Body of pancreas (tissue), 4 donors: ENCODE measurements around the gene PNKP.

Source experiments
- POLR2A ChIP-seq, 3 donors: fragments of 450-650 bp; IDR thresholded peaks; one replicate each; pipeline ENCODE4 v1.6.1; 2016; ENCODE audit warnings: antibody characterized with exemption in 3 of 3, mild to moderate bottlenecking in 2 of 3
- TF ChIP-seq, protein P1 (sequence below), 7 experiments: fragments of 450-650 bp in 4 of 7; fragments of 200-600 bp in 3 of 7; sonication (generic) in 3 of 7; IDR thresholded peaks; one replicate each; pipeline ENCODE4 v1.5.1; 2016 to 2019; ENCODE audit warnings: antibody characterized with exemption in 7 of 7

DNA sequence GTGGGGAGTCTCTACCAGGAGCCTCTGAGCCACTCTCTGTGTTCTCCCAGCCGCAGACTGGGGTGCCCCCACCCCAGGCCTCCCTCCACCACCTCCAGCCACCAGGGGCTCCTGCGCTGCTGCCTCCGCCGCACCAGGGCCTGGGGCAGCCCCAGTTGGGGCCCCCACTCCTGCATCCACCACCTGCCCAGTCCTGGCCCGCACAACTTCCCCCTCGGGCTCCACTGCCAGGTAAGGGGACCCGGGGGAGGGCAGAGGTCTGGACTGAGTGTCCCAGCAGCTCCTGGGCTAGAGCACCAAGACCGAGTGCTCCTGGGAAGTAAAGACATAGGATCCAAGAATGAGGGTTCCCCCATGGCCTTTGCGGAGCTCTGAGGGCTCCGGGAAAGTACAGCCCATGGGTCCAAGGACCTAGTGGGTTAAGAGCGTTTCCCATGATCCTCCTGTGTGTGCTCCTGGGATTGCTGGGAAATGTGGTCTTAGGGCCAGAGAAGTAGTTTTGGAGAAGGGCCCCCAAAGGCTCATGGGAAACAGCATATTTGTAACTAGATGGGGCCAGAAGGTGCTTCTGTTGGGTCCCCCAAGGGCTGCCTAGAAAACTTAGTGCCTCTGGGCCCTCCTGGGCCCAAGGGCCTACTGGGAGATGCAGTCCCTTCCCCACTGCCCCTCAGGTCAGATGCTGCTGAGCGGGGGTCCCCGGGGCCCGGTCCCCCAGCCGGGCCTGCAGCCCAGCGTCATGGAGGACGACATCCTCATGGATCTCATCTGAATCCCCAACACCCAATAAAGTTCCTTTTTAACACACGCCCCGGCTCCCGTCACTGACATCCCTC is 31.0 kb downstream of the PNKP start:
- TF ChIP-seq, protein P1, sequence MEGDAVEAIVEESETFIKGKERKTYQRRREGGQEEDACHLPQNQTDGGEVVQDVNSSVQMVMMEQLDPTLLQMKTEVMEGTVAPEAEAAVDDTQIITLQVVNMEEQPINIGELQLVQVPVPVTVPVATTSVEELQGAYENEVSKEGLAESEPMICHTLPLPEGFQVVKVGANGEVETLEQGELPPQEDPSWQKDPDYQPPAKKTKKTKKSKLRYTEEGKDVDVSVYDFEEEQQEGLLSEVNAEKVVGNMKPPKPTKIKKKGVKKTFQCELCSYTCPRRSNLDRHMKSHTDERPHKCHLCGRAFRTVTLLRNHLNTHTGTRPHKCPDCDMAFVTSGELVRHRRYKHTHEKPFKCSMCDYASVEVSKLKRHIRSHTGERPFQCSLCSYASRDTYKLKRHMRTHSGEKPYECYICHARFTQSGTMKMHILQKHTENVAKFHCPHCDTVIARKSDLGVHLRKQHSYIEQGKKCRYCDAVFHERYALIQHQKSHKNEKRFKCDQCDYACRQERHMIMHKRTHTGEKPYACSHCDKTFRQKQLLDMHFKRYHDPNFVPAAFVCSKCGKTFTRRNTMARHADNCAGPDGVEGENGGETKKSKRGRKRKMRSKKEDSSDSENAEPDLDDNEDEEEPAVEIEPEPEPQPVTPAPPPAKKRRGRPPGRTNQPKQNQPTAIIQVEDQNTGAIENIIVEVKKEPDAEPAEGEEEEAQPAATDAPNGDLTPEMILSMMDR (IDR thresholded peaks at IDR 0.05): no peak
- TF ChIP-seq POLR2A (IDR thresholded peaks at IDR 0.05): no peak
